ENCODE measurements around the gene MICAL1. TPM values are rescaled to one million over a fixed set of nuclear protein-coding genes. Genes with fewer than 3 reads are reported as not detected.

The MICAL1 gene
- total and polyA plus RNA-seq, 2 donors (not counting 1 experiment from before 2014, with no cell fraction given), result 202 to 319 TPM

GRCh38 chr6:109460161-109460829 is 4.7 kb upstream of the MICAL1 start:
- TF ChIP-seq EZH2 (IDR thresholded peaks at IDR 0.05; ENCODE audit: borderline replicate concordance, insufficient read depth, low read depth, low read length, poor library complexity, severe bottlenecking), result no peak
- no peak for TF ChIP-seq CTCF (IDR thresholded peaks at IDR 0.05)
- Histone ChIP-seq H2AFZ (ENCODE audit: insufficient read depth, low read depth, low read length, poor library complexity, severe bottlenecking) (no peak overlapping the region), H4K20me1 (ENCODE audit: control insufficient read depth, insufficient read depth, low read length, poor library complexity, severe bottlenecking) (peaks cover 4% of the 10 kb centered on the region), H3K9me3 (ENCODE audit: control extremely low read depth in 1 of 3, control insufficient read depth in 2 of 3, insufficient read depth in 1 of 3, low read length in 2 of 3) (peaks cover 0 to 2% (median 0%) of the 10 kb centered on the region in 3 donors), H3K9ac (ENCODE audit: low read length) (no peak overlapping the region), H3K4me1 (ENCODE audit: control insufficient read depth in 2 of 2, insufficient read depth in 2 of 2, low read length in 2 of 2) (peaks cover 43 to 50% of the 10 kb centered on the region in 2 donors), H3K79me2 (ENCODE audit: control insufficient read depth, insufficient read depth, low read length) (peaks cover 23% of the 10 kb centered on the region), H3K4me2 (replicated peaks; ENCODE audit: low read depth, low read length, poor library complexity, severe bottlenecking) (peak overlapping the region; percentile 33), H3K27ac (ENCODE audit: low read length in 2 of 2) (peak overlapping the region; percentile 15 to 98), H3K27me3 (replicated peaks in 1 of 4; ENCODE audit: control extremely low read depth in 1 of 4, control insufficient read depth in 3 of 4, insufficient read depth in 4 of 4, low read length in 3 of 4) (no peaks in the 10 kb centered on the region), H3K36me3 (replicated peaks in 1 of 2; ENCODE audit: control extremely low read depth in 1 of 2, control insufficient read depth in 1 of 2, extremely low read depth in 1 of 2, insufficient read depth in 2 of 2, low read length in 1 of 2) (peaks cover 0 to 33% of the 10 kb centered on the region in 2 experiments), H3K4me3 (ENCODE audit: control extremely low read depth in 1 of 5, extremely low read depth in 1 of 5, insufficient read depth in 1 of 5, low read depth in 2 of 5, low read length in 4 of 5) (no peak overlapping the region)
- CTCF ChIA-PET, result interaction anchor here (0.7 to 6.4 kb wide), 9 partner anchors 10 to 579 kb away, joined by 3 to 42 read pairs (median 4); partner anchors contain the start of gene ZBTB24
- H3K4me3 Mint-ChIP-seq, result no peak overlapping the region
- peaks cover 66% of the 10 kb centered on the region for H3K4me1 Mint-ChIP-seq
- POLR2A ChIA-PET, result interaction anchor here (0.6 to 1.1 kb wide), 4 partner anchors 18 to 84 kb away, joined by 3 to 5 read pairs (median 3); partner anchors contain the start of genes PPIL6, SMPD2 and ZBTB24
- WGBS (ENCODE audit: insufficient coverage), result 67% methylated on average over 1 of the region's 3 CpGs
- DNase-seq (peak; percentile 35), ATAC-seq (ENCODE audit: low read depth) (no peak)
- intact Hi-C loops (cut with micrococcal nuclease), result no loop called here
- peak overlapping the region; percentile 82 for H3K27ac Mint-ChIP-seq
- H3K27me3 Mint-ChIP-seq, result no peaks in the 10 kb centered on the region
- H3K9me3 Mint-ChIP-seq (ENCODE audit: insufficient read depth), result no peaks in the 10 kb centered on the region

All from B cell (primary cell).